Measurements from ENCODE around the gene RHOD. TPM values are rescaled to one million over a fixed set of nuclear protein-coding genes. Genes with fewer than 3 reads are reported as not detected.

Gene RHOD
- polyA plus RNA-seq, 1 experiment: 42.8 TPM

DNA sequence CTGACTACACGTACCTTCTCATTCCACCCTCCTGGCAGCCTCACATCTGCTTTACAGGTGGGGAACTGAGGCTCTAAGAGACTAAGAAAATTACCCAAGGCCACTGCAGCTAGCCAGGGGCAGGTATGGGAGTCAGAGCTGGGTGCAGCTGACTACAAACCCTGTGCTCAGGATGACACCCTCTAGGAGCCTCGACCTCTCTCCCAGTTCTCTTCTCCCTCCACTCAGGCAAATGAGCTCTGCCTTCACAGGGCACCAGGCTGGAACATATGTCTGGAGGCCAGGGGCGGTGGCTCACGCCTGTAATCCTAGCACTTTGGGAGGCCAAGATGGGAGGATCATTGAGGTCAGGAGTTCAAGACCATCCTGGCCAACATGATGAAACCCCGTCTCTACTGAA is 29.7 kb upstream of the RHOD start:
- POLR2A ChIA-PET: interaction anchor here (0.6 kb wide), 1 partner anchor 18 kb away, joined by 6 read pairs; no protein-coding TSS in a partner anchor
- CTCF ChIA-PET: interaction anchor here (1.1 kb wide), 2 partner anchors 12 to 348 kb away, joined by 3 to 5 read pairs; no protein-coding TSS in a partner anchor
- TF ChIP-seq, protein P1, sequence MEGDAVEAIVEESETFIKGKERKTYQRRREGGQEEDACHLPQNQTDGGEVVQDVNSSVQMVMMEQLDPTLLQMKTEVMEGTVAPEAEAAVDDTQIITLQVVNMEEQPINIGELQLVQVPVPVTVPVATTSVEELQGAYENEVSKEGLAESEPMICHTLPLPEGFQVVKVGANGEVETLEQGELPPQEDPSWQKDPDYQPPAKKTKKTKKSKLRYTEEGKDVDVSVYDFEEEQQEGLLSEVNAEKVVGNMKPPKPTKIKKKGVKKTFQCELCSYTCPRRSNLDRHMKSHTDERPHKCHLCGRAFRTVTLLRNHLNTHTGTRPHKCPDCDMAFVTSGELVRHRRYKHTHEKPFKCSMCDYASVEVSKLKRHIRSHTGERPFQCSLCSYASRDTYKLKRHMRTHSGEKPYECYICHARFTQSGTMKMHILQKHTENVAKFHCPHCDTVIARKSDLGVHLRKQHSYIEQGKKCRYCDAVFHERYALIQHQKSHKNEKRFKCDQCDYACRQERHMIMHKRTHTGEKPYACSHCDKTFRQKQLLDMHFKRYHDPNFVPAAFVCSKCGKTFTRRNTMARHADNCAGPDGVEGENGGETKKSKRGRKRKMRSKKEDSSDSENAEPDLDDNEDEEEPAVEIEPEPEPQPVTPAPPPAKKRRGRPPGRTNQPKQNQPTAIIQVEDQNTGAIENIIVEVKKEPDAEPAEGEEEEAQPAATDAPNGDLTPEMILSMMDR (IDR thresholded peaks at IDR 0.05; ENCODE audit: insufficient read depth, low read depth, low read length): no peak
- Histone ChIP-seq H3K36me3 (ENCODE audit: control insufficient read depth, insufficient read depth, low read length) (no peaks in the 10 kb centered on the region), H3K27me3 (ENCODE audit: control insufficient read depth, insufficient read depth, low read length) (peaks cover 15% of the 10 kb centered on the region), H3K4me3 (ENCODE audit: low read depth, low read length) (no peak overlapping the region)
- DNase-seq (ENCODE audit: low read depth): no peak

DNA sequence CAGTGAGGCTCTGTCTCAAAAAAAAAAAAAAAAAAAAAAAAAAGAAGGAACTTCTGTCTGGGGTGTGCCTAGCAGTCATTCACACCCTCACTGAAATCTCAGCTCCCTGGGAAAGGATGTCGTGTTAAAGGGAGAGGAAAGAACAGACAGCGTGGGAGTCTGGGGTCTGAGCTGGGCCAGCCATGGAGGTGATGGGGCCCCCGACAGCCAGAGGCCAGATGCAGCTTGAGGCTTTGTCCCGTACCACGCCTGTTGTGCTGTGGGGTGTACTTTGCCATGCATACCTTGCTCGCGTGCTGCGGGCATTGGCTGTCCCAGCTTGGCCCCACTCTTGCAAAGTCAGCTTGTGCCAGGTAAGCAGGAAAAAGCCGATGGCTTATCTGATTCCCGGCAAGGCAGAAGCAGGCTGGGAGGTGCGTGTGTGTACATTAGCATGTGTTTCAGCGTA is 29.1 kb upstream of the RHOD start:
- ChIA-PET POLR2A (no interaction called here), CTCF (interaction anchor here (1.1 kb wide), 2 partner anchors 12 to 349 kb away, joined by 3 to 5 read pairs; no protein-coding TSS in a partner anchor)
- H3K4me3 ChIP-seq (ENCODE audit: low read depth, low read length): no peak overlapping the region

DNA sequence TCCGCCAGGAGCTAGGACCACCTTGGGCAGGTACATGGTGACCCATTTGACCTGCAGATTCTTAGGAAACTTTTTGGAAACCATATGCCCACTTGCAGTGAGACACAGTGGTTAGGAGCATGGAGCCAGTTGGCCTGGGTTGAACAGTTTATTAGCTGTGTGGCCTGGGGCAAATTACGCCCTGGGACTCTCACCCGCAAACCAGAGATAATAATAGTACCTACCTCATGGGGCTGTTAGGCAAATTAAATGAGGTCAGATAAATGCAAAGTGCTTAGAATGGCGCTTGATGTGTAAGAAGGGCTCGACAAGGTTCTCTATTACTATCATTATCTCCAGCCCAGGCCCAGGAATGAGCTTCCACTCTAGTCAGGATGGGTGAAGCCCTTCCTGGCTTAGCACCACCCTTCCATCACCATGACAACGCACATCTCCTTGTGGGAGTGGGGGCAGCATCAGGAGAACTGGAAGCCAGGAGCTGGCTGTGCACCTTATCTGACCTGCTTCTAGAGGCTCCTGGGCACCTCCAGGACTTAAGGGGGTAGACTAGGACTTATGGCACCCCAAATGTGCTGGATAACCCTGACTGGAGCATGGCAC is 28.6 kb upstream of the RHOD start:
- H3K36me3 ChIP-seq (ENCODE audit: control insufficient read depth, insufficient read depth, low read length): no peaks in the 10 kb centered on the region
- ChIA-PET CTCF (interaction anchor here (1.1 to 1.3 kb wide), 3 partner anchors 11 to 349 kb away, joined by 3 to 5 read pairs (median 3); no protein-coding TSS in a partner anchor), POLR2A (no interaction called here)
- H3K4me3 ChIP-seq (ENCODE audit: low read depth, low read length): no peak overlapping the region
- peaks cover 13% of the 10 kb centered on the region for H3K27me3 ChIP-seq (ENCODE audit: control insufficient read depth, insufficient read depth, low read length)
- TF ChIP-seq, protein P1 (IDR thresholded peaks at IDR 0.05; ENCODE audit: insufficient read depth, low read depth, low read length): no peak
- DNase-seq (ENCODE audit: low read depth): no peak

More for the DNA sequence above, 29.1 kb upstream of the RHOD start:
- no peak for DNase-seq (ENCODE audit: low read depth)
- H3K36me3 ChIP-seq (ENCODE audit: control insufficient read depth, insufficient read depth, low read length): no peaks in the 10 kb centered on the region
- H3K27me3 ChIP-seq (ENCODE audit: control insufficient read depth, insufficient read depth, low read length): peaks cover 15% of the 10 kb centered on the region
- TF ChIP-seq, protein P1 (IDR thresholded peaks at IDR 0.05; ENCODE audit: insufficient read depth, low read depth, low read length): no peak

DNA sequence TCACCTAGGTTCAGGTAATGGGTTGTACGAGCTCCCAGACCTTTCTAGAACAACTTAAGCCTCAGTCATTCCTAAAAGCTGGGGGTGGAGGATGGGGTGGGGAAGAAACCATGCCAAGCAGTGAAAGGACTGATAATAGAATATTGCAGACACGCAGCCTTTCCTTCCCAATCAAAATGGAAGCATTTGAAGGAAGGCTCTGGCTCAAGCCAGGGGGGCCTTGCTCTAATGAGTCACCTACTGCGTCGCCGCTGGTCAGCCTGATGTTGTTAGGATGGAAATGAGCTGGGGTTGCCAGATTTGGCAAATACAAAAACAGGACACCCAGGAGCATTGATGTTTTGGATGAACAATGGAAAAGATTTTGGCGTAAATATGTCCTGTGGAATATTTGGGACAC is 27.5 kb upstream of the RHOD start:
- Histone ChIP-seq H3K4me3 (ENCODE audit: low read depth, low read length) (no peak overlapping the region), H3K36me3 (ENCODE audit: control insufficient read depth, insufficient read depth, low read length) (no peaks in the 10 kb centered on the region), H3K27me3 (ENCODE audit: control insufficient read depth, insufficient read depth, low read length) (peaks cover 8% of the 10 kb centered on the region)
- ChIA-PET CTCF (interaction anchor here (1.3 kb wide), 2 partner anchors 10 to 335 kb away, joined by 3 read pairs; no protein-coding TSS in a partner anchor), POLR2A (no interaction called here)
- DNase-seq (ENCODE audit: low read depth): no peak
- TF ChIP-seq, protein P1 (IDR thresholded peaks at IDR 0.05; ENCODE audit: insufficient read depth, low read depth, low read length): no peak

DNA sequence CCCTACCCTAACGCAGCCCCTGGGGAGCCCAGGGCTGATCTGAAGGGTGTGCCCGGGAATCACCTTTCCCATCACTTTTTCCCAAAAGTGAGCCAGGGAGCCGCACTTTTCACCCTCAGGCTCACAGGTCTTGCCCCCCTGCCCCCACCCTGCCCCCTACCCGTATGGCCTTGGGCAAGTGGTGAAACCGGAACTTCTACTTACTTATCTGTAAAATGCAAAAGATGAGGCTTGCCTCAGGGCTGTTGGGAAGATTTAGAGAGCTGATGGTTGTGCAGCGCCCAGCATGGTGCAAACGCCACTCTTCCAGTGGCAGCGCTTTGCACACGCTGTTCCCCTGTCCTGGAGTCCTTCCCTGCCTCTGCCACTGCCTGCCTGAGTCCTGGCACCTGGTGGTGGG is 25.7 kb upstream of the RHOD start:
- Histone ChIP-seq H3K36me3 (ENCODE audit: control insufficient read depth, insufficient read depth, low read length) (no peaks in the 10 kb centered on the region), H3K4me3 (ENCODE audit: low read depth, low read length) (no peak overlapping the region), H3K27me3 (ENCODE audit: control insufficient read depth, insufficient read depth, low read length) (peaks cover 2% of the 10 kb centered on the region; the same call in 1 of the 2 replicates)
- POLR2A ChIA-PET: no interaction called here
- DNase-seq (ENCODE audit: low read depth): no peak
- TF ChIP-seq, protein P1 (IDR thresholded peaks at IDR 0.05; ENCODE audit: insufficient read depth, low read depth, low read length): no peak
- CTCF ChIA-PET: interaction anchor here (0.6 kb wide), 1 partner anchor 227 kb away, joined by 3 read pairs; no protein-coding TSS in a partner anchor

All from BJ (cell line).